HCT116 (cell line): Measurements from ENCODE around the gene CDC42BPA. TPM values are rescaled to one million over a fixed set of nuclear protein-coding genes. Genes with fewer than 3 reads are reported as not detected.

Experiments used
- ATAC-seq: fragments of 200-7000 bp; cut with Tn5 transposase; 2 replicates; pipeline ENCODE4 v1.9.1; 2020; ENCODE audit warnings: mild to moderate bottlenecking, moderate library complexity
- BruUV-seq: library from RNA; stranded (reverse); fragments of 400-500 nt; replicated peaks from 2 replicates; lab custom pipeline; 2021; lab: Mats Ljungman, UMichigan
- CTCF ChIA-PET: fragments of 300-600 bp; sonication (Branson Sonifier 250); formaldehyde crosslinking; loops from one replicate; lab custom pipeline; 2021; ENCODE audit warnings: antibody characterized with exemption; lab: Charles Lee
- POLR2A ChIA-PET: fragments of 300-600, 350-600 bp; sonication (Branson Sonifier 250); formaldehyde crosslinking; loops from one replicate; lab custom pipeline; 2021; ENCODE audit warnings: antibody characterized with exemption; lab: Charles Lee
- RAD21 ChIA-PET, 2 experiments: fragments of 300-600 bp; sonication (Branson Sonifier 250); formaldehyde crosslinking; loops; one replicate each; lab custom pipeline; 2023; ENCODE audit warnings: low total read pairs in 2 of 2; ENCODE audit not compliant: uncharacterized antibody in 2 of 2, unreplicated experiment in 2 of 2, low non-redundant PET in 1 of 2; lab: Charles Lee
- DNase-seq: peaks from one replicate; pipeline ENCODE4 v3.0.0-alpha.2; 2010; ENCODE audit warnings: low read depth, low spot score
- H2AFZ ChIP-seq: fragments of 200-600 bp; shearing (Covaris generic), sonication (generic); 2 replicates; pipeline ENCODE4 v1.6.1; 2017; ENCODE audit warnings: low read depth, mixed run types, mixed read lengths, antibody characterized with exemption, low read length; ENCODE audit not compliant: poor library complexity, severe bottlenecking
- H3K27ac ChIP-seq: 2 replicates; pipeline ENCODE4 v1.5.1; 2012; ENCODE audit warnings: low read depth, low read length
- H3K27me3 ChIP-seq: fragments of 200-600 bp; sonication (generic); 2 replicates; pipeline ENCODE4 v1.6.1; 2016; ENCODE audit warnings: mixed run types, low read length, mixed read lengths; ENCODE audit not compliant: insufficient read depth
- H3K36me3 ChIP-seq, 2 experiments: fragments of 200-500 bp in 1 of 2; fragments of 200-600 bp in 1 of 2; sonication (Bioruptor generic) in 1 of 2; sonication (generic) in 1 of 2; 2 replicates each; pipeline versions ENCODE4 v1.5.1 to v1.6.1; 2014 to 2016; ENCODE audit warnings: low read length in 2 of 2, inconsistent platforms in 1 of 2, mixed read lengths in 1 of 2, mixed run types in 1 of 2; ENCODE audit not compliant: insufficient read depth in 2 of 2, control insufficient read depth in 1 of 2
- H3K4me1 ChIP-seq, 2 experiments: fragments of 200-600 bp in 1 of 2; sonication (generic) in 1 of 2; 2 replicates each; pipeline versions ENCODE4 v1.5.1 to v1.6.1; 2012 to 2017; ENCODE audit warnings: low read length in 2 of 2, inconsistent platforms in 1 of 2, mild to moderate bottlenecking in 1 of 2, mixed read lengths in 1 of 2, mixed run types in 1 of 2, moderate library complexity in 1 of 2; ENCODE audit not compliant: insufficient read depth in 2 of 2, control insufficient read depth in 1 of 2
- H3K4me2 ChIP-seq: fragments of 200-600 bp; sonication (generic); 2 replicates; pipeline ENCODE4 v1.6.1; 2017; ENCODE audit warnings: mixed run types, low read length, mixed read lengths
- H3K4me3 ChIP-seq, 2 experiments: fragments of 200-600 bp in 1 of 2; sonication (generic) in 1 of 2; replicated peaks in 1 of 2; 2 replicates each; pipeline ENCODE4 v1.5.1; 2011 to 2016; ENCODE audit warnings: low read length in 2 of 2, control low read depth in 1 of 2, low read depth in 1 of 2, mild to moderate bottlenecking in 1 of 2, mixed read lengths in 1 of 2, mixed run types in 1 of 2
- H3K79me2 ChIP-seq: fragments of 200-600 bp; sonication (generic); 2 replicates; pipeline ENCODE4 v1.6.1; 2017; ENCODE audit warnings: mild to moderate bottlenecking, mixed run types, low read length, moderate library complexity, mixed read lengths; ENCODE audit not compliant: insufficient read depth
- H3K9ac ChIP-seq: fragments of 200-600 bp; sonication (generic); 2 replicates; pipeline ENCODE4 v1.6.1; 2016; ENCODE audit warnings: low read length, mixed read lengths
- H3K9me2 ChIP-seq: fragments of 200-600 bp; sonication (generic), shearing (Covaris generic); 2 replicates; pipeline ENCODE4 v1.6.1; 2017; ENCODE audit warnings: mixed run types, mild to moderate bottlenecking, moderate library complexity; ENCODE audit not compliant: insufficient read depth
- H3K9me3 ChIP-seq, 2 experiments: fragments of 200-500 bp in 1 of 2; fragments of 200-600 bp in 1 of 2; sonication (Bioruptor generic) in 1 of 2; sonication (generic) in 1 of 2; 2 replicates each; pipeline ENCODE4 v1.6.1; 2014 to 2017; ENCODE audit warnings: low read length in 2 of 2, mixed read lengths in 2 of 2, inconsistent platforms in 1 of 2, low read depth in 1 of 2, mild to moderate bottlenecking in 1 of 2, mixed run types in 1 of 2, moderate library complexity in 1 of 2; ENCODE audit not compliant: control insufficient read depth in 1 of 2, insufficient read depth in 1 of 2
- H4K20me1 ChIP-seq: fragments of 200-600 bp; sonication (generic), shearing (Covaris generic); 2 replicates; pipeline ENCODE4 v1.6.1; 2017; ENCODE audit warnings: mixed run types, mild to moderate bottlenecking, moderate library complexity; ENCODE audit not compliant: insufficient read depth
- ATF3 ChIP-seq: IDR thresholded peaks from 2 replicates; pipeline ENCODE4 v1.6.1; 2012
- CEBPB ChIP-seq: IDR thresholded peaks from 2 replicates; pipeline ENCODE4 v1.6.1; 2012; ENCODE audit warnings: low read depth
- CTCF ChIP-seq, 3 experiments: fragments of 200-600 bp in 1 of 3; sonication (generic) in 1 of 3; IDR thresholded peaks in 2 of 3; conservative IDR thresholded peaks in 1 of 3; 2 replicates each; pipeline ENCODE4 v1.5.1; 2012 to 2017; ENCODE audit warnings: low read depth in 2 of 3, low read length in 2 of 3, antibody characterized with exemption in 1 of 3, borderline replicate concordance in 1 of 3, control low read depth in 1 of 3, mild to moderate bottlenecking in 1 of 3, mixed read lengths in 1 of 3, mixed run types in 1 of 3, moderate library complexity in 1 of 3; ENCODE audit not compliant: insufficient read depth in 1 of 3
- EGR1 ChIP-seq: IDR thresholded peaks from 2 replicates; pipeline ENCODE4 v1.6.1; 2012; ENCODE audit warnings: low read depth
- ELF1 ChIP-seq: IDR thresholded peaks from 2 replicates; pipeline ENCODE4 v1.6.1; 2012; ENCODE audit warnings: low read depth, borderline replicate concordance
- EZH2 ChIP-seq: fragments of 200-600 bp; sonication (generic); IDR thresholded peaks from 2 replicates; pipeline ENCODE4 v1.6.1; 2017; ENCODE audit warnings: antibody characterized with exemption, mixed run types
- EZH2phosphoT487 ChIP-seq: fragments of 200-600 bp; IDR thresholded peaks from 2 replicates; pipeline ENCODE4 v1.6.1; 2018; ENCODE audit warnings: antibody characterized with exemption, borderline replicate concordance
- FOSL1 ChIP-seq: IDR thresholded peaks from 2 replicates; pipeline ENCODE4 v1.6.1; 2012; ENCODE audit warnings: low read depth
- JUND ChIP-seq: IDR thresholded peaks from 2 replicates; pipeline ENCODE4 v1.6.1; 2012
- MAX ChIP-seq: IDR thresholded peaks from 2 replicates; pipeline ENCODE4 v1.6.1; 2012
- POLR2A ChIP-seq: IDR thresholded peaks from 2 replicates; pipeline ENCODE4 v1.7.0; 2011; ENCODE audit warnings: borderline replicate concordance; ENCODE audit not compliant: insufficient read depth, insufficient read length; ENCODE audit errors: extremely low read depth
- POLR2AphosphoS5 ChIP-seq: IDR thresholded peaks from 2 replicates; pipeline ENCODE4 v1.6.1; 2011; ENCODE audit warnings: mild to moderate bottlenecking, low read depth, low read length, moderate library complexity
- REST ChIP-seq: IDR thresholded peaks from 2 replicates; pipeline ENCODE4 v1.6.1; 2012; ENCODE audit warnings: low read depth
- SIN3A ChIP-seq: IDR thresholded peaks from 2 replicates; pipeline ENCODE4 v1.6.1; 2012; ENCODE audit warnings: low read depth
- SP1 ChIP-seq: IDR thresholded peaks from 2 replicates; pipeline ENCODE4 v1.6.1; 2012; ENCODE audit warnings: low read depth
- SRF ChIP-seq: IDR thresholded peaks from 2 replicates; pipeline ENCODE4 v1.6.1; 2012; ENCODE audit warnings: low read depth
- YY1 ChIP-seq: IDR thresholded peaks from 2 replicates; pipeline ENCODE4 v1.6.1; 2011; ENCODE audit warnings: low read length, low read depth, moderate library complexity, mild to moderate bottlenecking; ENCODE audit not compliant: insufficient replicate concordance; ENCODE audit errors: extremely low read depth
- ZBTB33 ChIP-seq: IDR thresholded peaks from 2 replicates; pipeline ENCODE4 v1.6.1; 2011; ENCODE audit warnings: mild to moderate bottlenecking, low read length, moderate library complexity; ENCODE audit not compliant: insufficient replicate concordance; ENCODE audit errors: extremely low read depth
- ZNF274 ChIP-seq: fragments of 200-500 bp; sonication (Bioruptor generic); IDR thresholded peaks from 2 replicates; pipeline ENCODE4 v1.6.1; 2014; ENCODE audit warnings: mild to moderate bottlenecking, low read depth, low read length, inconsistent platforms
- intact Hi-C: fragments of 100-400 bp; cut with micrococcal nuclease; formaldehyde crosslinking; loops from 2 replicates; pipeline ENCODE4 v1.10.0; 2022
- total RNA-seq: library from RNA; stranded (reverse); gene quantifications from one replicate; pipeline ENCODE4 v1.2.1, GENCODE V29; 2021; ENCODE audit not compliant: unreplicated experiment

The CDC42BPA gene
- total RNA-seq, 1 experiment from 2014 or later, result 44.0 TPM

- POLR2A ChIA-PET, result no interaction called here
- Histone ChIP-seq H3K4me1 (no peaks in the 10 kb centered on the region), H3K9me3 (no peaks in the 10 kb centered on the region), H3K79me2 (peaks cover 39% of the 10 kb centered on the region), H2AFZ (no peak overlapping the region), H3K4me3 (no peak overlapping the region), H3K9ac (no peak overlapping the region), H4K20me1 (no peaks in the 10 kb centered on the region), H3K27me3 (no peaks in the 10 kb centered on the region), H3K36me3 (no peaks in the 10 kb centered on the region)
- intact Hi-C loops, result no loop called here
- no TSS peak for BruUV-seq
- ATAC-seq (no peak), DNase-seq (no peak)
- TF ChIP-seq SRF (no peak), YY1 (no peak), ELF1 (no peak), MAX (no peak), POLR2AphosphoS5 (no peak), EZH2 (no peak), ZBTB33 (no peak), FOSL1 (no peak), SP1 (no peak), EGR1 (no peak), CTCF (IDR thresholded peaks at IDR 0.05 in 2 of 3, conservative IDR thresholded peaks at IDR 0.05 in 1 of 3; ENCODE audit: borderline replicate concordance in 1 of 3, insufficient read depth in 1 of 3, low read depth in 2 of 3, low read length in 2 of 3) (no peak), POLR2A (no peak), CEBPB (no peak), EZH2phosphoT487 (no peak), JUND (no peak), ZNF274 (no peak), ATF3 (no peak), SIN3A (no peak), REST (no peak)
- TF ChIP-seq, all 23 proteins: peak for 0
- no peak overlapping the region for H3K27ac ChIP-seq
- RAD21 ChIA-PET, result no interaction called here
- no peak overlapping the region for H3K4me2 ChIP-seq
- CTCF ChIA-PET, result no interaction called here
- no peaks in the 10 kb centered on the region for H3K9me2 ChIP-seq
Observed at GRCh38 chr1:227185291-227185690, 133.0 kb downstream of the CDC42BPA start.
